Esophagus muscularis mucosa (tissue), 4 donors: ENCODE data around the gene D2HGDH.

Experiments used
- EP300 ChIP-seq: sonication (generic); formaldehyde crosslinking; IDR thresholded peaks from one replicate; pipeline ENCODE4 v1.6.1; 2017; ENCODE audit warnings: antibody characterized with exemption
- POLR2A ChIP-seq: fragments of 450-650 bp; IDR thresholded peaks from one replicate; pipeline ENCODE4 v1.6.1; 2017; ENCODE audit warnings: antibody characterized with exemption, moderate library complexity, mild to moderate bottlenecking, low read depth
- POLR2AphosphoS5 ChIP-seq, 2 donors: sonication (generic); formaldehyde crosslinking; IDR thresholded peaks; one replicate each; pipeline ENCODE4 v1.6.1; 2017; ENCODE audit warnings: antibody characterized with exemption in 2 of 2
- TF ChIP-seq, protein P1 (sequence below), 3 experiments: fragments of 200-600 bp in 2 of 3; fragments of 450-650 bp in 1 of 3; sonication (generic) in 2 of 3; IDR thresholded peaks; one replicate each; pipeline ENCODE4 v1.5.1; 2017 to 2019; ENCODE audit warnings: antibody characterized with exemption in 3 of 3, mild to moderate bottlenecking in 2 of 3, moderate library complexity in 1 of 3

DNA sequence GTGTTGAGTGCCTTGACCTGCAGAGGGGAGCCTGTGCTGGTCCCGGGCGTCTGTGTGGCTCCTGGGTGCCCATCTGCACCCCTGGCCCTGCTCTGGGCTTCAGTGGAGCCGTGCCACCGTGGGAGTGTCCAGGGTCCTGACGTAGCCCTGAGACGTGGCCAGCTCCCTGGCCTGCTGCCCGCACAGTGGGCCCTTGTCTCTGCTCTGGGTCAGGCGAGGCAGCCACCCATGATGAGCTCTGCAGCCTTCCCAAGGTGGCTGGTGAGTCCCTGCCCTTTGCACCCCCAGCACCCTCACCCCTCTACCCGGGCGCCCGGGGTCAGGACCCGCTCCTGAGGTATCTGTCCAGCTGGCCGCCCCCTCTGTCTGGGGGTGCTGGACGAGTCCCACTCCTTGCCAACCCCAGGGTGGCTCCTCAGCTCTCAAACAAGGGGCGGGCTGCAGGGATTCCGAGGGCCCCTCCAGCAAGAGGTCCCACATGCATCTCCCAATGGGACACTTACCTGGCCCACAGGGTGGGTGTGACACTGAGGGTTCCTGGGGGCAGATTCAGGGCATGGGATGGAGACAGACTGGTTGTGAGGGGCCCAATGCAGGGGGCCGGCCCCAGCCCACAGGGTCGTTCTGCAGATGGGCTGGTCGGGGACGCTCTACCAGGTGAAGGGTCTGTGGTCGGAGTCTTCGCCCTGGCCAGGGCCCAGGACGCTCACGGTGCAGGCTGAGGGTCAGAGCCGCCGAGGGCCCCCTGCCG, 76.9 kb downstream of the D2HGDH start:
- TF ChIP-seq, protein P1, sequence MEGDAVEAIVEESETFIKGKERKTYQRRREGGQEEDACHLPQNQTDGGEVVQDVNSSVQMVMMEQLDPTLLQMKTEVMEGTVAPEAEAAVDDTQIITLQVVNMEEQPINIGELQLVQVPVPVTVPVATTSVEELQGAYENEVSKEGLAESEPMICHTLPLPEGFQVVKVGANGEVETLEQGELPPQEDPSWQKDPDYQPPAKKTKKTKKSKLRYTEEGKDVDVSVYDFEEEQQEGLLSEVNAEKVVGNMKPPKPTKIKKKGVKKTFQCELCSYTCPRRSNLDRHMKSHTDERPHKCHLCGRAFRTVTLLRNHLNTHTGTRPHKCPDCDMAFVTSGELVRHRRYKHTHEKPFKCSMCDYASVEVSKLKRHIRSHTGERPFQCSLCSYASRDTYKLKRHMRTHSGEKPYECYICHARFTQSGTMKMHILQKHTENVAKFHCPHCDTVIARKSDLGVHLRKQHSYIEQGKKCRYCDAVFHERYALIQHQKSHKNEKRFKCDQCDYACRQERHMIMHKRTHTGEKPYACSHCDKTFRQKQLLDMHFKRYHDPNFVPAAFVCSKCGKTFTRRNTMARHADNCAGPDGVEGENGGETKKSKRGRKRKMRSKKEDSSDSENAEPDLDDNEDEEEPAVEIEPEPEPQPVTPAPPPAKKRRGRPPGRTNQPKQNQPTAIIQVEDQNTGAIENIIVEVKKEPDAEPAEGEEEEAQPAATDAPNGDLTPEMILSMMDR (IDR thresholded peaks at IDR 0.05), result no peak
- TF ChIP-seq POLR2A, result no peak
- no peak for TF ChIP-seq EP300
- no peak for TF ChIP-seq POLR2AphosphoS5 (IDR thresholded peaks at IDR 0.05)
